ENCODE results near the gene MICU2. TPM values are rescaled to one million over a fixed set of nuclear protein-coding genes. Genes with fewer than 3 reads are reported as not detected.

MICU2 gene
- total and polyA plus RNA-seq, 2 of the 13 experiments (the other 11 are each of a cell fraction or from before 2014, with no cell fraction given): 31.7 to 42.4 TPM

DNA sequence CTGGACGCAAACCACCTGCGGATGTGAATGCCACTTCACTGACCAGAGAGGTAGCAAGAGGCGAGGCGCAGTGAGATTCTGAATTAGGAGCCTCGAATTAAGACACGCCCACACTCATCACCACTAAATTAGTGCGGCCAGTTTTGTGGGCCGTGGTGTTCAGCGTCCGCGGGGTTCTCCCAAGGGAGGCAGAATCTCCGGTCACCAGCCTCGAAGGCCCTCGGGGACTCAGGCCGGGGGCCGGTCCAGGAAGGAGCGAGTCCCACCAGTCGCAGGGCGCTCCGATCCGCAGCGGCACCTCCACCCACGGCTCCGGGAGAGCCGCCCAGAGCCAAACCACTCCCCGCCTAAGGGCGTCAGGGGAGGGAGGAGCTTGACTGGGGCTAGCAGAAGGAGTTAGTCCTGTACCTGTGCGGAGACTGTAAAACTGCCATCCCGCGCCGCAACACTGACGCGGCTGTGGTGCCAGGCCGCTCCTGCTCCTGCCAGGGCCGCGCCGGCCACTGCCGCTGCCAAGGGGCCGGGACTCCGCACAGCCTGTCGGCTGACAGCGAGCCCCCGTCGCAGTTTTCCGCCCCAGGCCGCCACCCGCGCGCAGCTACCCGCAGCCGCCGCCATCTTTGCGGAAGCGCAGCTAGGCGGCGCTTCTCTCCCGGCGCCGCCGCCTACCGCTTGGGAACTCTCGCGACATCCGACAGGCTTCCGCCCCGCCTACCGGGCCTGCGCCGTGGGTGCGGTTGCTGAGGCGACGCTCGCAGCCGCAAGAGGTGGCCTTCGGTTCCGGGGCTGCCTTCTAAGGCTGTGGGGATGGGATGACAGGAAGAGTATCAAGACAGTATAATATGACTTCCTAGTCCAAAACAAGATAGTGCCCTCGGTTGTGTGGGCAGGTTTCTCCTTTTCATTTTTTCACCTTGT lies at the start of gene MICU2 (continued):
- TF ChIP-seq E2F2 (CRISPR knock-in tag; IDR thresholded peaks at IDR 0.05; ENCODE audit: borderline replicate concordance) (peak; percentile 78; the same call in 1 of the 2 replicates), ZMYM2 (CRISPR knock-in tag; IDR thresholded peaks at IDR 0.05) (peak; percentile 44; the same call in 1 of the 2 replicates), BCL6 (CRISPR knock-in tag; IDR thresholded peaks at IDR 0.05) (no peak), SATB2 (CRISPR knock-in tag; IDR thresholded peaks at IDR 0.05) (no peak), KLF16 (CRISPR knock-in tag; IDR thresholded peaks at IDR 0.05) (peak in 1 of 2 experiments; percentile 95; a peak in 2 of 4 replicates), GZF1 (CRISPR knock-in tag; IDR thresholded peaks at IDR 0.05) (0 out of 2 replicates have a peak, but pooled peaks have one; percentile 30), BORCS8-MEF2B (CRISPR knock-in tag; IDR thresholded peaks at IDR 0.05) (peak; percentile 96), ZFAT (CRISPR knock-in tag; conservative IDR thresholded peaks at IDR 0.05) (0 out of 2 replicates have a peak, but pooled peaks have one; percentile 48), ZNF773 (CRISPR knock-in tag; IDR thresholded peaks at IDR 0.05; ENCODE audit: borderline replicate concordance) (peak; percentile 22; the same call in 1 of the 2 replicates), SYNCRIP (IDR thresholded peaks at IDR 0.05; ENCODE audit: insufficient read depth, low read depth, low read length) (no peak), FOXC1 (CRISPR knock-in tag; IDR thresholded peaks at IDR 0.05; ENCODE audit: borderline replicate concordance) (no peak), MXD4 (CRISPR knock-in tag; IDR thresholded peaks at IDR 0.05) (peak; percentile 75; the same call in 1 of the 2 replicates), ZNF331 (CRISPR knock-in tag; IDR thresholded peaks at IDR 0.05) (peak; percentile 61), ZNF615 (CRISPR knock-in tag; IDR thresholded peaks at IDR 0.05; ENCODE audit: borderline replicate concordance) (no peak), TP53 (CRISPR knock-in tag; conservative IDR thresholded peaks at IDR 0.05) (no peak; the same call in 1 of the 2 replicates), IRF9 (CRISPR knock-in tag; IDR thresholded peaks at IDR 0.05; ENCODE audit: borderline replicate concordance) (peak; percentile 83; the same call in 1 of the 2 replicates), ZNF839 (CRISPR knock-in tag; IDR thresholded peaks at IDR 0.05; ENCODE audit: borderline replicate concordance) (no peak)
- TF ChIP-seq, protein P1, sequence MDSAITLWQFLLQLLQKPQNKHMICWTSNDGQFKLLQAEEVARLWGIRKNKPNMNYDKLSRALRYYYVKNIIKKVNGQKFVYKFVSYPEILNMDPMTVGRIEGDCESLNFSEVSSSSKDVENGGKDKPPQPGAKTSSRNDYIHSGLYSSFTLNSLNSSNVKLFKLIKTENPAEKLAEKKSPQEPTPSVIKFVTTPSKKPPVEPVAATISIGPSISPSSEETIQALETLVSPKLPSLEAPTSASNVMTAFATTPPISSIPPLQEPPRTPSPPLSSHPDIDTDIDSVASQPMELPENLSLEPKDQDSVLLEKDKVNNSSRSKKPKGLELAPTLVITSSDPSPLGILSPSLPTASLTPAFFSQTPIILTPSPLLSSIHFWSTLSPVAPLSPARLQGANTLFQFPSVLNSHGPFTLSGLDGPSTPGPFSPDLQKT (CRISPR knock-in tag; IDR thresholded peaks at IDR 0.05; ENCODE audit: borderline replicate concordance): no peak
- TF ChIP-seq, protein P2, sequence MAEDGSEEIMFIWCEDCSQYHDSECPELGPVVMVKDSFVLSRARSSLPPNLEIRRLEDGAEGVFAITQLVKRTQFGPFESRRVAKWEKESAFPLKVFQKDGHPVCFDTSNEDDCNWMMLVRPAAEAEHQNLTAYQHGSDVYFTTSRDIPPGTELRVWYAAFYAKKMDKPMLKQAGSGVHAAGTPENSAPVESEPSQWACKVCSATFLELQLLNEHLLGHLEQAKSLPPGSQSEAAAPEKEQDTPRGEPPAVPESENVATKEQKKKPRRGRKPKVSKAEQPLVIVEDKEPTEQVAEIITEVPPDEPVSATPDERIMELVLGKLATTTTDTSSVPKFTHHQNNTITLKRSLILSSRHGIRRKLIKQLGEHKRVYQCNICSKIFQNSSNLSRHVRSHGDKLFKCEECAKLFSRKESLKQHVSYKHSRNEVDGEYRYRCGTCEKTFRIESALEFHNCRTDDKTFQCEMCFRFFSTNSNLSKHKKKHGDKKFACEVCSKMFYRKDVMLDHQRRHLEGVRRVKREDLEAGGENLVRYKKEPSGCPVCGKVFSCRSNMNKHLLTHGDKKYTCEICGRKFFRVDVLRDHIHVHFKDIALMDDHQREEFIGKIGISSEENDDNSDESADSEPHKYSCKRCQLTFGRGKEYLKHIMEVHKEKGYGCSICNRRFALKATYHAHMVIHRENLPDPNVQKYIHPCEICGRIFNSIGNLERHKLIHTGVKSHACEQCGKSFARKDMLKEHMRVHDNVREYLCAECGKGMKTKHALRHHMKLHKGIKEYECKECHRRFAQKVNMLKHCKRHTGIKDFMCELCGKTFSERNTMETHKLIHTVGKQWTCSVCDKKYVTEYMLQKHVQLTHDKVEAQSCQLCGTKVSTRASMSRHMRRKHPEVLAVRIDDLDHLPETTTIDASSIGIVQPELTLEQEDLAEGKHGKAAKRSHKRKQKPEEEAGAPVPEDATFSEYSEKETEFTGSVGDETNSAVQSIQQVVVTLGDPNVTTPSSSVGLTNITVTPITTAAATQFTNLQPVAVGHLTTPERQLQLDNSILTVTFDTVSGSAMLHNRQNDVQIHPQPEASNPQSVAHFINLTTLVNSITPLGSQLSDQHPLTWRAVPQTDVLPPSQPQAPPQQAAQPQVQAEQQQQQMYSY (CRISPR knock-in tag; IDR thresholded peaks at IDR 0.05): peak; percentile 93

Data from HepG2 (cell line).